ENCODE data around the gene GALR2.

DNA sequence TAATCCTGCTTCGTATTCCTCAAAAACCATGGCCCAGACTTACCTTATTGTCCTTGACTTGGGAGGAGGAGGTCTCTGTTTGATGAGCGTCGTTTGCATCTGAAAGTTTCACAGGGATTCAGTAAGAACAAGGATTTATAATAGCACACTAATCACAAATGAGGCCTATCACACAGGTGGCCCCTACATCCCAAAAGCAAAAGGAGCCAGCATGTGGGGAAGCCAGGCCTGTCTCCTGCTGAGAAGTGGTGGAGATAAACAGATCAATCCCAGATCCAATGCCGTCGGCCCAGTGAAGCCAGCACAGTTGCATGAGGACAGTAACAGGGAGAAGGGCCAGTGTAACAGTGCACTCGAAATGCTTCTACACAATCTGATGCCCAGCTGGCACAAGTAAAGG is 34.2 kb upstream of the GALR2 start:
- TF ChIP-seq, protein P1, sequence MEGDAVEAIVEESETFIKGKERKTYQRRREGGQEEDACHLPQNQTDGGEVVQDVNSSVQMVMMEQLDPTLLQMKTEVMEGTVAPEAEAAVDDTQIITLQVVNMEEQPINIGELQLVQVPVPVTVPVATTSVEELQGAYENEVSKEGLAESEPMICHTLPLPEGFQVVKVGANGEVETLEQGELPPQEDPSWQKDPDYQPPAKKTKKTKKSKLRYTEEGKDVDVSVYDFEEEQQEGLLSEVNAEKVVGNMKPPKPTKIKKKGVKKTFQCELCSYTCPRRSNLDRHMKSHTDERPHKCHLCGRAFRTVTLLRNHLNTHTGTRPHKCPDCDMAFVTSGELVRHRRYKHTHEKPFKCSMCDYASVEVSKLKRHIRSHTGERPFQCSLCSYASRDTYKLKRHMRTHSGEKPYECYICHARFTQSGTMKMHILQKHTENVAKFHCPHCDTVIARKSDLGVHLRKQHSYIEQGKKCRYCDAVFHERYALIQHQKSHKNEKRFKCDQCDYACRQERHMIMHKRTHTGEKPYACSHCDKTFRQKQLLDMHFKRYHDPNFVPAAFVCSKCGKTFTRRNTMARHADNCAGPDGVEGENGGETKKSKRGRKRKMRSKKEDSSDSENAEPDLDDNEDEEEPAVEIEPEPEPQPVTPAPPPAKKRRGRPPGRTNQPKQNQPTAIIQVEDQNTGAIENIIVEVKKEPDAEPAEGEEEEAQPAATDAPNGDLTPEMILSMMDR (optimal IDR thresholded peaks at IDR 0.05 in 1 of 3, IDR thresholded peaks at IDR 0.05 in 1 of 3, conservative IDR thresholded peaks at IDR 0.05 in 1 of 3; ENCODE audit: extremely low read depth in 1 of 3, insufficient read depth in 2 of 3, low read length in 3 of 3), result no peak
- no peak for TF ChIP-seq EZH2 (IDR thresholded peaks at IDR 0.05; ENCODE audit: low read length)
